ENCODE results near the gene ACSL6.
"Not testable (repeated sequence)": the region's sequence is repeated elsewhere in the genome, so short reads cannot be mapped to it uniquely, and the experiment has no call there.

ACSL6 gene

GRCh38 chr5:131902266-131902665, 109.2 kb downstream of the ACSL6 start:
- CTCF ChIA-PET; H3K9me3 ChIP-seq (ENCODE audit: control insufficient read depth, insufficient read depth, low read depth, low read length); H3K4me1 ChIP-seq (ENCODE audit: control insufficient read depth, insufficient read depth, low read length); H3K27ac ChIP-seq (ENCODE audit: extremely low read depth, low read depth, low read length); POLR2A ChIA-PET; H3K36me3 ChIP-seq (ENCODE audit: control insufficient read depth in 2 of 2, insufficient read depth in 1 of 2, low read length in 2 of 2); H3K4me3 ChIP-seq (ENCODE audit: low read depth, low read length): not testable (repeated sequence)

Data from HEK293 (cell line).